ENCODE measurements around the gene BCAS3.

DNA sequence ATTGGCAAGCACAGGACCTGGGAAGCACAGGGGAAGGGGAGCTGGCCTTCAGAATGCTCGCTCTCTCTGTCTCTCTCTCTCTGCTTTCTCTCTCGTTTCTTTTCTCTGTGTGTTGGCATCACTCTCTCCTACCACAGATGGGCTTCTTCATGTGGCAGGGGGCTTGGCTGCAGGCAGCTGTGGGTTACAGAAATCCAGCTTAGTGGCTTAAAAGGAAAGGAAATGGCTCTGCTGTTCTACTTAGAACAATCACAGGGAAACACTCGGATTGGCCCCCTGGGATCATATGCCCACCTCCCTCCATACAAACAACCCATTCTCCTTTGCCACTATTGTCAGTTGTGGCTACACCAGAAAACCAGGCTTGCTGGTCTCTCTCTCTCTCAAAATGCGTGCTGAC, 742.4 kb downstream of the BCAS3 start:
- no peak for TF ChIP-seq CTCF (IDR thresholded peaks at IDR 0.05 in 4 of 5, conservative IDR thresholded peaks at IDR 0.05 in 1 of 5)
- no peak for TF ChIP-seq POLR2A (IDR thresholded peaks at IDR 0.05)
